ENCODE measurements around the gene RNF10. TPM values are rescaled to one million over a fixed set of nuclear protein-coding genes. Genes with fewer than 3 reads are reported as not detected.

Gene RNF10
- total and polyA plus RNA-seq, 9 of the 15 experiments (the other 6 are each of a cell fraction or from before 2014, with no cell fraction given) = 43.0 to 139 (median 80.1) TPM

GRCh38 chr12:120495731-120496412 is 38.3 kb upstream of the RNF10 start, which contains the start of gene DYNLL1 (continued):
- TF ChIP-seq NONO (IDR thresholded peaks at IDR 0.05; ENCODE audit: low read depth in 2 of 2, low read length in 1 of 2) (peak in 1 of 2 experiments; percentile 61; a peak in 1 of 4 replicates), ZNF384 (IDR thresholded peaks at IDR 0.05; ENCODE audit: low read depth, low read length) (peak; percentile 40; the same call in 1 of the 2 replicates), BCOR (IDR thresholded peaks at IDR 0.05) (no peak; the same call in 1 of the 2 replicates), CCAR2 (IDR thresholded peaks at IDR 0.05; ENCODE audit: low read depth, low read length) (no peak), HMGN3 (IDR thresholded peaks at IDR 0.05; ENCODE audit: borderline replicate concordance, extremely low read depth, insufficient read length, low read depth, low read length) (peak; percentile 62), RBFOX2 (IDR thresholded peaks at IDR 0.05; ENCODE audit: low read depth, low read length) (peak; percentile 99), KDM5B (IDR thresholded peaks at IDR 0.05; ENCODE audit: insufficient replicate concordance, low read depth, low read length) (peak; percentile 98), ASH1L (IDR thresholded peaks at IDR 0.05; ENCODE audit: borderline replicate concordance, low read depth, partially characterized antibody) (peak; percentile 88), TEAD1 (CRISPR knock-in tag; IDR thresholded peaks at IDR 0.05) (peak in 1 of 2 experiments; percentile 59; a peak in 1 of 4 replicates), FOSL1 (tag; conservative IDR thresholded peaks at IDR 0.05) (peak; percentile 16; the same call in 1 of the 2 replicates), MLLT1 (IDR thresholded peaks at IDR 0.05) (0 out of 4 replicates have a peak, but pooled peaks of 1 of the 2 experiments have one; percentile 10), TCF7 (IDR thresholded peaks at IDR 0.05; ENCODE audit: borderline replicate concordance) (0 out of 2 replicates have a peak, but pooled peaks have one; percentile 41), C11orf30 (IDR thresholded peaks at IDR 0.05; ENCODE audit: low read depth) (no peak), SIX5 (IDR thresholded peaks at IDR 0.05; ENCODE audit: borderline replicate concordance in 1 of 2, insufficient read depth in 1 of 2, low read depth in 1 of 2, low read length in 2 of 2) (no peak), HCFC1 (IDR thresholded peaks at IDR 0.05; ENCODE audit: low read depth, low read length) (peak; percentile 69), ZNF561 (CRISPR knock-in tag; conservative IDR thresholded peaks at IDR 0.05) (no peak), NELFE (IDR thresholded peaks at IDR 0.05; ENCODE audit: insufficient read depth, insufficient read length) (peak; percentile 44), SP1 (CRISPR knock-in tag; IDR thresholded peaks at IDR 0.05) (peak; percentile 91)
- TF ChIP-seq, protein P1, sequence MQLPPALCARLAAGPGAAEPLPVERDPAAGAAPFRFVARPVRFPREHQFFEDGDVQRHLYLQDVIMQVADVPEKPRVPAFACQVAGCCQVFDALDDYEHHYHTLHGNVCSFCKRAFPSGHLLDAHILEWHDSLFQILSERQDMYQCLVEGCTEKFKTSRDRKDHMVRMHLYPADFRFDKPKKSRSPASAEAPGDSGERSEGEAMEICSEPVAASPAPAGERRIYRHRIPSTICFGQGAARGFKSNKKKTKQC (CRISPR knock-in tag; IDR thresholded peaks at IDR 0.05) = no peak
- TF ChIP-seq, protein P2, sequence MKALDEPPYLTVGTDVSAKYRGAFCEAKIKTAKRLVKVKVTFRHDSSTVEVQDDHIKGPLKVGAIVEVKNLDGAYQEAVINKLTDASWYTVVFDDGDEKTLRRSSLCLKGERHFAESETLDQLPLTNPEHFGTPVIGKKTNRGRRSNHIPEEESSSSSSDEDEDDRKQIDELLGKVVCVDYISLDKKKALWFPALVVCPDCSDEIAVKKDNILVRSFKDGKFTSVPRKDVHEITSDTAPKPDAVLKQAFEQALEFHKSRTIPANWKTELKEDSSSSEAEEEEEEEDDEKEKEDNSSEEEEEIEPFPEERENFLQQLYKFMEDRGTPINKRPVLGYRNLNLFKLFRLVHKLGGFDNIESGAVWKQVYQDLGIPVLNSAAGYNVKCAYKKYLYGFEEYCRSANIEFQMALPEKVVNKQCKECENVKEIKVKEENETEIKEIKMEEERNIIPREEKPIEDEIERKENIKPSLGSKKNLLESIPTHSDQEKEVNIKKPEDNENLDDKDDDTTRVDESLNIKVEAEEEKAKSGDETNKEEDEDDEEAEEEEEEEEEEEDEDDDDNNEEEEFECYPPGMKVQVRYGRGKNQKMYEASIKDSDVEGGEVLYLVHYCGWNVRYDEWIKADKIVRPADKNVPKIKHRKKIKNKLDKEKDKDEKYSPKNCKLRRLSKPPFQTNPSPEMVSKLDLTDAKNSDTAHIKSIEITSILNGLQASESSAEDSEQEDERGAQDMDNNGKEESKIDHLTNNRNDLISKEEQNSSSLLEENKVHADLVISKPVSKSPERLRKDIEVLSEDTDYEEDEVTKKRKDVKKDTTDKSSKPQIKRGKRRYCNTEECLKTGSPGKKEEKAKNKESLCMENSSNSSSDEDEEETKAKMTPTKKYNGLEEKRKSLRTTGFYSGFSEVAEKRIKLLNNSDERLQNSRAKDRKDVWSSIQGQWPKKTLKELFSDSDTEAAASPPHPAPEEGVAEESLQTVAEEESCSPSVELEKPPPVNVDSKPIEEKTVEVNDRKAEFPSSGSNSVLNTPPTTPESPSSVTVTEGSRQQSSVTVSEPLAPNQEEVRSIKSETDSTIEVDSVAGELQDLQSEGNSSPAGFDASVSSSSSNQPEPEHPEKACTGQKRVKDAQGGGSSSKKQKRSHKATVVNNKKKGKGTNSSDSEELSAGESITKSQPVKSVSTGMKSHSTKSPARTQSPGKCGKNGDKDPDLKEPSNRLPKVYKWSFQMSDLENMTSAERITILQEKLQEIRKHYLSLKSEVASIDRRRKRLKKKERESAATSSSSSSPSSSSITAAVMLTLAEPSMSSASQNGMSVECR (CRISPR knock-in tag; IDR thresholded peaks at IDR 0.05) = peak; percentile 98

Data from K562 (cell line).